ENCODE data around the gene RFX8. TPM values are rescaled to one million over a fixed set of nuclear protein-coding genes. Genes with fewer than 3 reads are reported as not detected.

RFX8 gene
- total and polyA plus RNA-seq, 2 of the 13 experiments (the other 11 are each of a cell fraction or from before 2014, with no cell fraction given), result not detected

- TF ChIP-seq ZNF710 (CRISPR knock-in tag; IDR thresholded peaks at IDR 0.05; ENCODE audit: borderline replicate concordance) (no peak), GATA4 (IDR thresholded peaks at IDR 0.05; ENCODE audit: borderline replicate concordance, low read depth) (no peak), FOXP1 (IDR thresholded peaks at IDR 0.05) (no peak), FOXP1 (CRISPR knock-in tag; IDR thresholded peaks at IDR 0.05) (no peak), ZNF776 (CRISPR knock-in tag; IDR thresholded peaks at IDR 0.05) (no peak), ZNF317 (CRISPR knock-in tag; IDR thresholded peaks at IDR 0.05) (no peak), BATF2 (CRISPR knock-in tag; IDR thresholded peaks at IDR 0.05) (no peak), ELF1 (CRISPR knock-in tag; IDR thresholded peaks at IDR 0.05) (no peak)
These were observed 44.8 kb downstream of the RFX8 start (continued) for GRCh38 chr2:101430156-101430555.

- Histone ChIP-seq H3K79me2 (ENCODE audit: insufficient read depth, low read length) (no peaks in the 10 kb centered on the region), H4K20me1 (ENCODE audit: insufficient read depth, low read length) (no peaks in the 10 kb centered on the region), H3K36me3 (replicated peaks in 1 of 2; ENCODE audit: control insufficient read depth in 1 of 2, insufficient read depth in 2 of 2, low read length in 2 of 2) (no peaks in the 10 kb centered on the region), H3K4me1 (ENCODE audit: insufficient read depth, low read length) (0 out of 2 replicates have a peak, but pooled peaks cover 8% of the 10 kb centered on the region), H3K27me3 (ENCODE audit: control insufficient read depth in 1 of 2, insufficient read depth in 2 of 2, low read length in 2 of 2) (peaks cover 6 to 67% of the 10 kb centered on the region in 2 experiments), H2AFZ (ENCODE audit: low read length) (no peak overlapping the region), H3K9me3 (ENCODE audit: low read length) (no peaks in the 10 kb centered on the region), H3K4me3 (replicated peaks in 1 of 3; ENCODE audit: insufficient read depth in 1 of 3, low read depth in 2 of 3, low read length in 3 of 3) (no peak overlapping the region), H3K27ac (ENCODE audit: extremely low read length, insufficient read depth, low read length) (no peak overlapping the region), H3K4me2 (ENCODE audit: low read depth, low read length) (no peak overlapping the region), H3K9ac (ENCODE audit: insufficient read depth, low read depth, low read length) (no peak overlapping the region)
- POLR2A ChIA-PET, result no interaction called here
- no TSS peak for BruUV-seq (replicated peaks)
- FAIRE-seq, result no peak
- intact Hi-C loops (cut with micrococcal nuclease; ENCODE audit: unreplicated experiment) (no loop called here), in situ Hi-C loops (cut with HindIII; ENCODE audit: extremely low pct_ligation_motif_present, low pct_unique_long_range_greater_than_20kb) (no loop called here)
- 23% methylated on average over 6 of the region's 6 CpGs for WGBS (ENCODE audit: low lambda C conversion rate)
- no peak for ATAC-seq
- CTCF ChIA-PET (ENCODE audit: low intra/inter-chr PET ratio, low total read pairs), result no interaction called here
- no peak for DNase-seq (ENCODE audit: low spot score)
- no peak for TF ChIP-seq BRCA1 (CRISPR knock-in tag; IDR thresholded peaks at IDR 0.05)
- no peak for TF ChIP-seq ZSCAN21 (CRISPR knock-in tag; IDR thresholded peaks at IDR 0.05; ENCODE audit: borderline replicate concordance)
- TF ChIP-seq, protein P1, sequence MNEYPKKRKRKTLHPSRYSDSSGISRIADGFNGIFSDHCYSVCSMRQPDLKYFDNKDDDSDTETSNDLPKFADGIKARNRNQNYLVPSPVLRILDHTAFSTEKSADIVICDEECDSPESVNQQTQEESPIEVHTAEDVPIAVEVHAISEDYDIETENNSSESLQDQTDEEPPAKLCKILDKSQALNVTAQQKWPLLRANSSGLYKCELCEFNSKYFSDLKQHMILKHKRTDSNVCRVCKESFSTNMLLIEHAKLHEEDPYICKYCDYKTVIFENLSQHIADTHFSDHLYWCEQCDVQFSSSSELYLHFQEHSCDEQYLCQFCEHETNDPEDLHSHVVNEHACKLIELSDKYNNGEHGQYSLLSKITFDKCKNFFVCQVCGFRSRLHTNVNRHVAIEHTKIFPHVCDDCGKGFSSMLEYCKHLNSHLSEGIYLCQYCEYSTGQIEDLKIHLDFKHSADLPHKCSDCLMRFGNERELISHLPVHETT (CRISPR knock-in tag; conservative IDR thresholded peaks at IDR 0.05), result no peak
- no peak for TF ChIP-seq MTERF4 (CRISPR knock-in tag; IDR thresholded peaks at IDR 0.05)
- TF ChIP-seq, protein P2, sequence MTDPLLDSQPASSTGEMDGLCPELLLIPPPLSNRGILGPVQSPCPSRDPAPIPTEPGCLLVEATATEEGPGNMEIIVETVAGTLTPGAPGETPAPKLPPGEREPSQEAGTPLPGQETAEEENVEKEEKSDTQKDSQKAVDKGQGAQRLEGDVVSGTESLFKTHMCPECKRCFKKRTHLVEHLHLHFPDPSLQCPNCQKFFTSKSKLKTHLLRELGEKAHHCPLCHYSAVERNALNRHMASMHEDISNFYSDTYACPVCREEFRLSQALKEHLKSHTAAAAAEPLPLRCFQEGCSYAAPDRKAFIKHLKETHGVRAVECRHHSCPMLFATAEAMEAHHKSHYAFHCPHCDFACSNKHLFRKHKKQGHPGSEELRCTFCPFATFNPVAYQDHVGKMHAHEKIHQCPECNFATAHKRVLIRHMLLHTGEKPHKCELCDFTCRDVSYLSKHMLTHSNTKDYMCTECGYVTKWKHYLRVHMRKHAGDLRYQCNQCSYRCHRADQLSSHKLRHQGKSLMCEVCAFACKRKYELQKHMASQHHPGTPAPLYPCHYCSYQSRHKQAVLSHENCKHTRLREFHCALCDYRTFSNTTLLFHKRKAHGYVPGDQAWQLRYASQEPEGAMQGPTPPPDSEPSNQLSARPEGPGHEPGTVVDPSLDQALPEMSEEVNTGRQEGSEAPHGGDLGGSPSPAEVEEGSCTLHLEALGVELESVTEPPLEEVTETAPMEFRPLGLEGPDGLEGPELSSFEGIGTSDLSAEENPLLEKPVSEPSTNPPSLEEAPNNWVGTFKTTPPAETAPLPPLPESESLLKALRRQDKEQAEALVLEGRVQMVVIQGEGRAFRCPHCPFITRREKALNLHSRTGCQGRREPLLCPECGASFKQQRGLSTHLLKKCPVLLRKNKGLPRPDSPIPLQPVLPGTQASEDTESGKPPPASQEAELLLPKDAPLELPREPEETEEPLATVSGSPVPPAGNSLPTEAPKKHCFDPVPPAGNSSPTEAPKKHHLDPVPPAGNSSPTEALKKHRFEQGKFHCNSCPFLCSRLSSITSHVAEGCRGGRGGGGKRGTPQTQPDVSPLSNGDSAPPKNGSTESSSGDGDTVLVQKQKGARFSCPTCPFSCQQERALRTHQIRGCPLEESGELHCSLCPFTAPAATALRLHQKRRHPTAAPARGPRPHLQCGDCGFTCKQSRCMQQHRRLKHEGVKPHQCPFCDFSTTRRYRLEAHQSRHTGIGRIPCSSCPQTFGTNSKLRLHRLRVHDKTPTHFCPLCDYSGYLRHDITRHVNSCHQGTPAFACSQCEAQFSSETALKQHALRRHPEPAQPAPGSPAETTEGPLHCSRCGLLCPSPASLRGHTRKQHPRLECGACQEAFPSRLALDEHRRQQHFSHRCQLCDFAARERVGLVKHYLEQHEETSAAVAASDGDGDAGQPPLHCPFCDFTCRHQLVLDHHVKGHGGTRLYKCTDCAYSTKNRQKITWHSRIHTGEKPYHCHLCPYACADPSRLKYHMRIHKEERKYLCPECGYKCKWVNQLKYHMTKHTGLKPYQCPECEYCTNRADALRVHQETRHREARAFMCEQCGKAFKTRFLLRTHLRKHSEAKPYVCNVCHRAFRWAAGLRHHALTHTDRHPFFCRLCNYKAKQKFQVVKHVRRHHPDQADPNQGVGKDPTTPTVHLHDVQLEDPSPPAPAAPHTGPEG (CRISPR knock-in tag; IDR thresholded peaks at IDR 0.05), result no peak
- no peak for TF ChIP-seq SSRP1 (CRISPR knock-in tag; IDR thresholded peaks at IDR 0.05)
- TF ChIP-seq ONECUT2 (CRISPR knock-in tag; IDR thresholded peaks at IDR 0.05), result no peak
These were observed 45.5 kb downstream of the RFX8 start for GRCh38 chr2:101429453-101429852.
